Activated CD4-positive, alpha-beta T cell treated with anti-CD3 and anti-CD28 coated beads, Interleukin-2, amount 10 ng/mL, durations not matched to agents 24 days and 14 days (primary cell): Measurements from ENCODE around the gene PDAP1. TPM values are rescaled to one million over a fixed set of nuclear protein-coding genes. Genes with fewer than 3 reads are reported as not detected.
"Not testable (repeated sequence)": the region's sequence is repeated elsewhere in the genome, so short reads cannot be mapped to it uniquely, and the experiment has no call there.

ENCODE experiments used
- DNase-seq: peaks from one replicate; pipeline ENCODE4 v3.0.0; 2022
- H3K27ac Mint-ChIP-seq: one replicate; pipeline ENCODE4 v1.8.0; 2022; ENCODE audit warnings: mild to moderate bottlenecking, mixed read lengths
- H3K27me3 Mint-ChIP-seq: one replicate; pipeline ENCODE4 v1.8.0; 2022; ENCODE audit warnings: mixed read lengths
- H3K36me3 Mint-ChIP-seq: one replicate; pipeline ENCODE4 v1.8.0; 2022; ENCODE audit warnings: low read depth, mild to moderate bottlenecking, mixed read lengths
- H3K4me1 Mint-ChIP-seq: one replicate; pipeline ENCODE4 v1.8.0; 2021; ENCODE audit warnings: mixed read lengths
- H3K4me3 Mint-ChIP-seq: one replicate; pipeline ENCODE4 v1.8.0; 2022; ENCODE audit warnings: mild to moderate bottlenecking, moderate library complexity, mixed read lengths
- H3K9me3 Mint-ChIP-seq: one replicate; pipeline ENCODE4 v1.8.0; 2021; ENCODE audit warnings: mixed read lengths
- intact Hi-C: fragments of 100-400 bp; cut with micrococcal nuclease; formaldehyde crosslinking; loops from one replicate; pipeline ENCODE4 v1.15.1; 2023
- total RNA-seq: library from RNA; stranded (reverse); gene quantifications from 2 replicates; pipeline ENCODE4 v1.2.3, GENCODE V29; 2022

PDAP1 gene
- total RNA-seq, 1 donor from 2014 or later = 167 TPM

- H3K27ac Mint-ChIP-seq = peak overlapping the region; percentile 73
- H3K9me3 Mint-ChIP-seq = no peaks in the 10 kb centered on the region
- peaks cover 16% of the 10 kb centered on the region for H3K36me3 Mint-ChIP-seq
- intact Hi-C loops = loop anchor here (2.0 to 5.0 kb wide), 2 partner anchors 19 to 34 kb away; partner anchors contain the start of genes BUD31 and PDAP1
- peak overlapping the region; percentile 82 for H3K4me3 Mint-ChIP-seq
- H3K4me1 Mint-ChIP-seq = peaks cover 32% of the 10 kb centered on the region
- DNase-seq = no peak
- H3K27me3 Mint-ChIP-seq = no peaks in the 10 kb centered on the region
Observed at GRCh38 chr7:99373091-99374066, 35.0 kb downstream of the PDAP1 start.

- Mint-ChIP-seq H3K27ac (peak overlapping the region; percentile 70), H3K4me3 (peak overlapping the region; percentile 77), H3K9me3 (no peaks in the 10 kb centered on the region)
Observed at GRCh38 chr7:99372275-99373090, 35.9 kb downstream of the PDAP1 start.

DNA sequence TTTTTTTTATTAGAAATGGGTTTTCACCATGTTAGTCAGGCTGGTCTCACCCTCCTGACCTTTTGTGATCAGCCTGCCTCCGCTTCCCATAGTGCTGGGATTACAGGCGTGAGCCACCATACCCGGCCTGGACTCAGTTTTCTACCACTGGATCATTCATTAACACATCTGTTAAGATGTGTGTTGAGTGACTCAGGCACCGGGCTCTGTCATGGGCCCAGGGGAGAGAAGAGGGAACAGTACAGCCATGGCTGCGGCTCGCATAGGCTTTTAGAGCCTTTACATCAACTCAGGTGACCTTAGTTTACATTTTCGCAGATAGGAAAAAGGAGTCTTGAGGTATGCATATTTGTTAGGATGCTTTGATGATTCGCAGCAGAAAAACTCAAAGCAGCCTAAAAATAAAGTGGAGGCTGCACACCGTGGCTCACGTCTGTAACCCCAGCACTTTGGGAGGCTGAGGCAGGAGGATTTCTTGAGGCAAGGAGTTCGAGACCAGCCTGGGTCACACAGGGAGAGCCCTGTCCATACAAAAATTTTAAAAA lies 36.9 kb downstream of the PDAP1 start:
- H3K4me3 Mint-ChIP-seq = no peak overlapping the region
- H3K9me3 Mint-ChIP-seq = no peaks in the 10 kb centered on the region
- H3K27ac Mint-ChIP-seq = no peak overlapping the region
- peaks cover 14% of the 10 kb centered on the region for H3K36me3 Mint-ChIP-seq
- DNase-seq = no peak
- intact Hi-C loops = loop anchor here (5.0 kb wide), 1 partner anchor 36 kb away; the partner anchor contains the start of genes BUD31 and PDAP1
- peaks cover 26% of the 10 kb centered on the region for H3K4me1 Mint-ChIP-seq
- H3K27me3 Mint-ChIP-seq = no peaks in the 10 kb centered on the region

More at GRCh38 chr7:99372275-99373090, 35.9 kb downstream of the PDAP1 start:
- DNase-seq = no peak
- H3K4me1 Mint-ChIP-seq = peaks cover 28% of the 10 kb centered on the region
- no peaks in the 10 kb centered on the region for H3K27me3 Mint-ChIP-seq
- H3K36me3 Mint-ChIP-seq = peaks cover 9% of the 10 kb centered on the region
- intact Hi-C loops = loop anchor here (5.0 kb wide), 1 partner anchor 35 kb away; the partner anchor contains the start of genes BUD31 and PDAP1

- Mint-ChIP-seq H3K27me3 (no peaks in the 10 kb centered on the region), H3K4me1 (peaks cover 24% of the 10 kb centered on the region), H3K4me3 (no peak overlapping the region), H3K9me3 (no peaks in the 10 kb centered on the region), H3K36me3 (peaks cover 23% of the 10 kb centered on the region), H3K27ac (peak overlapping the region; percentile 53)
- DNase-seq = no peak
- intact Hi-C loops = loop anchor here (5.0 kb wide), 1 partner anchor 37 kb away; the partner anchor contains the start of genes BUD31 and PDAP1
Observed at GRCh38 chr7:99369767-99370391, 38.5 kb downstream of the PDAP1 start.

DNA sequence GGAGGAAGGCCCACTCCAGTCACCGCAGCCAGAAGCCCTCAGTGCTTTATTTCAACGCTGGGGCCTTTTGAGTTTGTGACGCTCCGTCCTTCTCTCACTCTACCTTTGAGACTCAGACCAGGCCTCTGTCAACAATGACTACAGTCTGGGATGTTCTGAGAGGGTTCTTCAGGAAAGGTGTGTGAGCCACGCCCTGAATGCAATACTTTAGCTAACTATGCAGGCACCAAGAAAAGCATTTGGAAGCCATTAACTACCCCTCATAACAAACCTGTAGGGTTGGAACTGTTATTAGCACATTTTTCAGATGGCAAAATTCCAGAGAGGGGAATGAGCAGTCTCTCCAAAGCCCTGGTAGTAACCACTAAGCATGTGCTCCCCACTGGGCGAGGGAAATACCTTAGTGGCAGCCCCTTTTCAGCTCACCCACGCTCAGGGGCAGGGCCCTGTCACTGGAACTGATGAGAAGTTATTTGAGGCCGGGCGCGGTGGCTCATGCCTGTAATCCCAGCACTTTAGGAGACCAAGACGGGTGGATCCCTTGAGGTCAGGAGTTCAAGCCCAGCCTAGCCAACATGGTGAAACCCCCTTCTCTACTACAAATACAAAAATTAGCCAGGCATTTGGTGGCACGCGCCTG lies 39.5 kb downstream of the PDAP1 start:
- Mint-ChIP-seq H3K36me3 (peaks cover 31% of the 10 kb centered on the region), H3K4me3 (no peak overlapping the region), H3K9me3 (no peaks in the 10 kb centered on the region), H3K27ac (no peak overlapping the region), H3K27me3 (no peaks in the 10 kb centered on the region), H3K4me1 (peaks cover 23% of the 10 kb centered on the region)
- no peak for DNase-seq
- intact Hi-C loops = no loop called here

DNA sequence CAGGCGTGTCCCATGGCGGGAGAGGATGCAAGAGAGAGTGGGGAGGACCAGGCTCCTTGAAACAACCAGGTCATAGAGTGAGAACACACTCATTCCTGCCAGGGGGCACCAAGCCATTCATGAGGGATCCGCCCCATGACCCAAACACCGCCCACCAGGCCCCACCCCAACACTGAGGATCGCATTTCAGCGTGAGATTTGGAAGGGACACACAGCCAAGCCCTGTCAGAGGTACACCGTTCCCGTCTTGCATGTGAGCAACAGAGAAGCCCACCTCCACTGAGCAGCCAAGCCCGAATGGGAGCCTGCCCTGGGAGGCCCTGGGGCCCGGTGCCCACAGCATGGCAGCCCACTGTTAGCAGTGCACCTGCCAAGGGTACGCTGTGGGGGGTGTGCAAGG lies 41.8 kb downstream of the PDAP1 start:
- Mint-ChIP-seq H3K9me3 (no peaks in the 10 kb centered on the region), H3K4me1 (peaks cover 16% of the 10 kb centered on the region), H3K36me3 (peaks cover 39% of the 10 kb centered on the region), H3K27me3 (no peaks in the 10 kb centered on the region), H3K4me3 (no peak overlapping the region), H3K27ac (no peak overlapping the region)
- DNase-seq = no peak
- intact Hi-C loops = no loop called here

GRCh38 chr7:99365318-99366141 lies 42.9 kb downstream of the PDAP1 start:
- H3K27ac Mint-ChIP-seq = no peak overlapping the region
- no peaks in the 10 kb centered on the region for H3K27me3 Mint-ChIP-seq
- intact Hi-C loops = loop anchor here (2.0 kb wide), 1 partner anchor 21 kb away; no protein-coding TSS in a partner anchor
- H3K4me1 Mint-ChIP-seq = peaks cover 14% of the 10 kb centered on the region
- peak; percentile 90 for DNase-seq
- no peaks in the 10 kb centered on the region for H3K9me3 Mint-ChIP-seq
- H3K4me3 Mint-ChIP-seq = no peak overlapping the region
- H3K36me3 Mint-ChIP-seq = peaks cover 49% of the 10 kb centered on the region

- Mint-ChIP-seq H3K27ac (no peak overlapping the region), H3K36me3 (peaks cover 52% of the 10 kb centered on the region), H3K4me1 (no peaks in the 10 kb centered on the region), H3K4me3 (no peak overlapping the region), H3K9me3 (no peaks in the 10 kb centered on the region), H3K27me3 (no peaks in the 10 kb centered on the region)
- no peak for DNase-seq
- intact Hi-C loops = no loop called here
Observed at GRCh38 chr7:99363286-99363685, 45.1 kb downstream of the PDAP1 start.

- Mint-ChIP-seq H3K4me3 (no peak overlapping the region), H3K27ac (no peak overlapping the region), H3K27me3 (no peaks in the 10 kb centered on the region), H3K4me1 (no peaks in the 10 kb centered on the region), H3K36me3 (peaks cover 57% of the 10 kb centered on the region), H3K9me3 (no peaks in the 10 kb centered on the region)
- DNase-seq = no peak
- intact Hi-C loops = no loop called here
Observed at GRCh38 chr7:99362801-99363200, 45.6 kb downstream of the PDAP1 start.

DNA sequence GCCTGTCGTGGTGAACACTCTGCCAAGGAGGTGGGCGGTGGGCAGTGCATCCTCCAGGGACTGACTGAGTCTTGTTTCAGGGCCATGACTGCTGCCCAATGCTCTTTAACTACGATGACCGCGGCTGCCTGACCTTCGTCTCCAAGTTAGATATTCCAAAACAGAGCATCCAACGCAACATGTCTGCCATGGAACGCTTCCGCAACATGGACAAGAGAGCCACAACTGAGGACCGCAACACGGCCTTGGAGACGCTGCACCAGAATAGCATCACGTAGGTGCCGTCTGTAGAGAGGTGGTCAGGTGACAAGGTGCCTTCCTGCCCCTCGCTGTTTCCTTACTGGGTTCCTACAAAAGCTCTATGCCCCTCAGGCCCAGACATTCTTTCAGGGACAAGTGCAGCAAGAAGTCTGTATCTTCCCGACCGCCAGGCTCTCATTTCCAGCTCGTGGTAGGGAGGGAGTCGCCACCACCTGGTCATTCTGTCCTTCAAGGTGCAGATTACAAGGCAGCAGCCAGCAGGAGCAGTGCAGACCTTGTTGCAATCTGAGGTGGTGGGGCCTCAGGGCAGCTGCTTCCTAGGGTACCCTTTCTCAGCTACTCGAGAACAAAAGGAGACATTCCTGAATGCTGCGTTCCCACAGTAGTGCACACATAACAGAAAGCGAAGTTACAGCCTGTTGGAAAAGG lies 48.8 kb downstream of the PDAP1 start:
- no peak overlapping the region for H3K27ac Mint-ChIP-seq
- H3K27me3 Mint-ChIP-seq = no peaks in the 10 kb centered on the region
- H3K4me3 Mint-ChIP-seq = no peak overlapping the region
- intact Hi-C loops = no loop called here
- H3K4me1 Mint-ChIP-seq = no peaks in the 10 kb centered on the region
- peaks cover 54% of the 10 kb centered on the region for H3K36me3 Mint-ChIP-seq
- no peak for DNase-seq
- H3K9me3 Mint-ChIP-seq = no peaks in the 10 kb centered on the region

DNA sequence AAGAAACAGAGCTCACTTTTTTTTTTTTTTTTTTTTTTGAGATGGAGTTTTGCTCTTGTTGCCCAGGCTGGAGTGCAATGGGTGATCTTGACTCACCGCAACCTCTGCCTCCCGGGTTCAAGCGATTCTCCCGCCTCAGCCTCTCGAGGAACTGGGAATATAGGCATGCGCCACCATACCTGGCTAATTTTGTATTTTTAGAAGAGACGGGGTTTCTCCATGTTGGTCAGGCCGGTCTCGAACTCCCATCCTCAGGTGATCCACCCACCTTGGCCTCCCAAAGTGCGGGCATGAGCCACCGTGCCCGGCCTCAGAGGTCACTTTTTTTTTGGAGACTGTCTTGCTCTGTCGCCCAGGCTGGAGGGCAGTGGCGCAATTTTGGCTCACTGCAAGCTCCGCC lies 49.9 kb downstream of the PDAP1 start:
- DNase-seq, H3K9me3 Mint-ChIP-seq, H3K27ac Mint-ChIP-seq, H3K4me3 Mint-ChIP-seq, intact Hi-C loops, H3K27me3 Mint-ChIP-seq, H3K4me1 Mint-ChIP-seq: not testable (repeated sequence)
- peaks cover 49% of the 10 kb centered on the region for H3K36me3 Mint-ChIP-seq
